ENCODE results near the gene NAT10.

Gene NAT10

DNA sequence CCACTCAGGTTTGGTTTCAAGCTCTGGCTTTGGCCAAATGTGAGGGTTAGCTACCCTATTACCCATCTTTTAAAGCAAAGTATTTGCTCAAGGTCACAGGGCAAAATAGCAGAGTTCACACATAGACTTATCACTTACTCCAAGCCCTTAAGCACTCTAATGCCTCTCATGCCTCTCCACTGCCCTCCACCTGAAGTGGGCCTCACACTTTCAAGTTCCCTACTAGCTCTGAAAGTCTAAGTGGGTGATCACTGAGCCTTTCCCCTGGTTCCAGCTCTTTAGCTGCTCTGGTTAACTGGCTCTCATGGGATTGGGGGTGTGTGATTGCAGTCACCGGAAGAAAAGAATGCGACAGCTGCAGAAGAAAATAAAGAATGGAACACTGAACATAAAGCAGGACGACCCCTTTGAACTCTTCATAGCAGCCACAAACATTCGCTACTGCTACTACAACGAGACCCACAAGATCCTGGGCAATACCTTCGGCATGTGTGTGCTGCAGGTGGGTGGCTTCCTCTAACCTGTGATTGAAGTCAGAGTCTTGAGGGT, 6.4 kb downstream of the NAT10 start:
- DNase-seq (ENCODE audit: low read depth) = no peak

DNA sequence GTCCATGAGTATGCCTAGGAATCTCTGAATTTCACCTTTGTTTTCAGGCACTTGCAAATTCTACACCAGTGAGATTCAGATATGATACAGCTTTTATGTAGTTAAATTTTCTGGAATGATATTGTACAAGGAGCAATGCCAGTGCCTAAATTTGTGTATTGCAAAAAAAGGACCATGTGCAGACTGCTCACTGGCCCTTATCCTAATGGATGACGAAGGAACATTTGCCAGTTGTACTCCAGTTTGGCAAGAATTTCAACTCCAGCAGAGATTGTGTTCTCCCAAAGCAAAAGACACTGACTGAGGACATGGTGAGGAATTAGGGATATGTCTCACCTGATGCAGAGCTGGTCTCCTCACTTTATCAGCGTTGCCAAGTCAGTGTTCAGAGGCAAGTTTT, 8.6 kb downstream of the NAT10 start:
- no peak for DNase-seq (ENCODE audit: low read depth)

DNA sequence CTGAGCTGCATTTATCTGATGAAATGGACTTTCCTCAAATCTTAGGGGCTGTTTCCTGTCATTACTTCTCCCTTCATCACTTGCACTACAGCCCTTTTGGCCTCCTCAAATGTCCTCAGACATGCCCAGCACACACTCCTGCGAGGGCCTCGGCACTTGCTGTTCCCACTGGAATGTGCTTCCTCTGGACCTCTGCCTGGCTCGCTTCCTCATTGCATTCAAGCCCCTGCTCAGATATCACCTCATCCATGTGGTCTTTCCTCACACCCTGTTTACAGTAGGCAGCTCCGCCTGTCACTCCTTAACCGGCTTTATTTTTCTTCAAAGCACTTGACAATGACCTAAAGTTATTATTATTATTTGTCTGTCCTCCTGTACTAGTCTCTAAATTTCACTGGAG, 9.0 kb downstream of the NAT10 start:
- no peak for DNase-seq (ENCODE audit: low read depth)

DNA sequence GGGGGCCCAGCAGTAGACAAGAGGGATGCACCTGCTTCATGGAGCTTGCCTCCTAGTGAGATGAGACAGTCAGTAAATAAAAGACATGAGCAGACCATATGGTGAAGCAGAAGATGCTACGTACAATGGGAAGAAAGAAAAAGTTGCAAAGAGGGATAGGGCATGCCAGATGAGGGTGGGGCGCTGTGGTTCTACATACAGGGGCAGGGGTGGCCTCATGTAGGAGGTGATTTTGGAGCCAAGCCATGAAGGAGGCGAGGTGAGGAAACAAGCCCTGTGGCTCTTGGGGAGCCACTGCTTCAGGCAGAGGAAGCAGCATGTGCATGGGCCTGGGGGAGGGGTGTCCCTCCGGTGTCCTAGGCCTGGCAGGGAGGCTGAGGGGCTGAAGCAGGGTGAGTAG, 15.2 kb downstream of the NAT10 start:
- no peak for DNase-seq (ENCODE audit: low read depth)

DNA sequence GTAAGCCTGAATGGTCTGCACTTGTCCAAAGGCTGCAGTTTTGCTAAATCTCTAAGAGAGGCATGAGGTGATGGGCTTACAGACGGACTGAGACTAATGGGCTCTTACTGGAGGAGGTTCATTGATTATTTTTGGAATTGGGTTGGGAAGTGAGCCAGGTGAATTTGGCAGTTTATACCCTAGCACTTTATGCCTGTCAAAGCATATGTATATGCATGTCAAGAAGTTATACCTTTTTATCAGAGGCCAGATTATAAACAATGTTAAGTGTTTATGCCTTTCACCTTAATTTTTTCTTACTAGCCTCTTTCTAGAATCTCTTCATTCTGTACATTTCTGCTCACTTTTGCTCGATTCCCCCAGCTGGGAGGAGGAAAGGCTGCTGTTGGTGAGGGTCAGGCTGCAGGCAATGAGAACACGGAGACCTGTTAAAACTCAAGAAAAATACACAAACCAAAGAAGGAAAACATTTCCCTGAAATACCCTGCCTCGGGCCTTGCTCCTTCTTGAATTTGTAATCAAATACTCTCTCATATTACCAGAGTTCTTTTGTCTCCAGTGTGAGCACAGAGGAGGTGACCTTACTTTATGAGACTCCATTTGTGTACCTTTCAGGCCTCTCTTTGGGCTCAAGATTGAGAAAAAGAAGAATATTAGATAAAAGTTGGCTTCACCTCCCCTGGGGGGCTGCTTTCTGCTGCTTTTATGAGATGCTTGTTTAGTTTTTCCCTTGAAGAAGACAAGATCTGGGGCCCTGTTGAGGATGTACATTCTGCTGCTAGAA, 19.6 kb downstream of the NAT10 start:
- no peak for DNase-seq (ENCODE audit: low read depth)

DNA sequence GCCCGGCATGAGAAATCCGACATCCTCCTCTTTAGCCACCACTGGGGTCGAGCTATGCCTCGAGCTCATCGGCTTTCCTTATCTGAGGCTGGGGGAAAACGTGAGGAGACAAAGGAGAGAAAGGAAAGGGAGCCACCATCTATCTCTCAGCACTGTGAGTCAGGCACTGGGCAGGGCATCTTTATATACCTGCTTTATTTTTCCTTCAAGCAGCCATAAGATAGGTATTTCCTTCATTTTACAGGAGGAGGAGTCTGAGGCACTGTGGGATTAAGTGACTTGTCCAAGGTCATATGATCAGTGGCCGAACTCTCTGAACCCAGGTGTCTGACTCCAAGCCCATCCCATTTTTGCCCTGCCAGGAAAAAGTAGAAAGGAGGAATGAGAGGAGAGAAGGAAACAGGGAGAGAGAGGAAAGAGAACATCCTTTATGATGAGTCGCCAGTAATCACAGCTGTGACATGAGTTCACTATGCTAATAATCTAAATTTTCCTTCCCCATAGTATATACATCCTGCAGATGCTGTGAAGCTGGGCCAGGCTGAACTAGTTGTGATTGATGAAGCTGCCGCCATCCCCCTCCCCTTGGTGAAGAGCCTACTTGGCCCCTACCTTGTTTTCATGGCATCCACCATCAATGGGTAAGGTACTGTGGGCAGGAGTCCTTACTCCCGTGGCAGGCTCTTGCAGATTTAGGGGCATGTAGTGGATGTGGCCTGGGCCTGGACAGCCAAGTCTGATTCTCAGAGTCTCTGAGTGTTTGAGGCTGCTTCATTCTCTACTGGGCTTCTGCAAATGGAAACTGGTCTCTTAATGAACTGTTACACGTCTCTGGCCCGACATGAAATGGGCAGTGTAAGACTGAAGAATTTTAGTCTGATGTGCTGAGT, 21.8 kb downstream of the NAT10 start:
- DNase-seq (ENCODE audit: low read depth) = no peak

DNA sequence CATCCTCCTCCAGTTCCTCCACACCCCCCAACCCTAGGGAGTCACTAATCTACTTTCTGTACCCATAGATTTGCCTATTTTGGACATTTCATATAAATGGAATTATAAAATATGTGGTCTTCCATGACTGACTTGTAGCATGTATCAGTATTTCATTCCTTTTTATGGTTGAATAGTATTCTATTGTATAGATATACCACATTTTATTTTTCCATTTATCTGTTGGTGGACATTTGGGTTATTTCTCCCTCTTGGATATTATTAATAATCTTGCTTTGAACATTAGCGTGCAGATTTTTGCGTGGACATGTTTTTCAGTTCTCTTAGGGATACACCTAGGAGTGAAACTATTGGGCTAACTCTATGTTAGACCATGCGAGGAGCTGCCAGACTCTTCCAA, 23.4 kb downstream of the NAT10 start:
- DNase-seq (ENCODE audit: low read depth) = no peak

DNA sequence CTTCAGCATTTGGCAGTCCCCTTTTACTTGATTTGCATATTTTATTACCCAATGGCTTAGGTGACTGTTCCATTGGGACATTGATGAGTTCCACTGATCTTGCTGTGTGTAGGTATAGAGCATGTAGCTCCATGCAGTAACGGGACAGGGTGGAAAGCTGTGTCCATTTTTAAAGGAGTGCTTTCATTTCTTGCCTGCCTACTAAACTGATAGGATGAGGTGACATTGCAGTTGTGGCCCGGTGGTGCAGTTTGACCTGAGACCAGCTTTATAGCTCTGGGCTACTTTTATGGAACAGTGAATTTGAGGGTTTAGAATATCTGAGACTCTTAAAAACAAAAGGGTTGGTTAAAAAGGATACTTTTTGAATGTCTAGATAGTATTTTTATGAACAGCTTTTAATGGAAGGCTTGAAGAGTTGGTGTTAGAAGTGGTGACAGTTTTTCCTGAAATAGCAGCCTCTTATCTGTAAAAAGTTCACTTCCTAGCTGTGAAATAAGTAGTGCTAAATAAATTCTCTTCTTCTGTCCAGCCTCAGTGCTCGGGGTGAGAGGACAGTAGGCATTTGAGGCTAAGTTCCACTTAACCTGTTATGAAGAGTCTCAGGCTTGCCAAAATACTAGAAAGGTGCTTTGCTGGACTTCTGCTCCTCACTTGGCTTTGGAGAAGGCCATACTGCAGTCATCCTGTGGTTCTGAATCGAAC, 27.0 kb downstream of the NAT10 start:
- no peak for DNase-seq (ENCODE audit: low read depth)

DNA sequence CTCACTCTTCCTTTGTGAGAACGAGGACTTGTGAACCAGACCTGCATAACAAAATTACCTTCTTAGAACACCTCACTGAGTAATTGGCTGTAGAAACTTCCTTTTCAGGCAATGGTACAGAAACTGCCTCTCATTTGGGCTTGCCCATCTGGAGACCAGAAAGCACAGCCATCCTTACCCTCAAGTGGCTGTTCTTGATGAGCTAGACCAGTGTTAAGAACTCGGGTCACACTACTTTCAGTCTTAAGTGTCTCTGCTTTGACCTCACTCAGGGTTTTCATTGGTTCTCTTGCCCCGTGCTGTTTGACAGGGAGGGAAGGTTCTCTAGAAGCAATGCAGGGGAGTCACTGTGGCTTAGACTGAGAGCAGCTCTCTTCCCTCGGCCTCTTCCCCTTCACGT, 29.3 kb downstream of the NAT10 start:
- no peak for DNase-seq (ENCODE audit: low read depth)

DNA sequence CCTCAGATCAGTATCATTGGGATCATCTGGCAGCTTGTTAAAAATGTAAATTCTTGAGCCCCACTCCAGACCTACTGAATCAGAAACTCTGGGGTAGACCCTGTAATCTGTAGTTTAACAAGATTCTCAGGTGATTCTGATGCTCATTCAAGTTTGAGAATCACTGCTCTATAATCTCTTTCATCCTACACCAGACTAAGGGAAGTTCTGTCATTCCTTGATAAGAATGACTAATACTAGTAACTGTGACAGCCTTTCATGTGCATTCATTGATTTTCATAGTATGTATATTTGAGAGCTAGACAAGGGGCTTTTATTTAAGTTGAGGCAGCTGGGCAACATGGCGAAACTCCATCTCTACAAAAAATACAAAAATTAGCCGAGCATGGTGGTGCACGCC, 30.0 kb downstream of the NAT10 start:
- no peak for DNase-seq (ENCODE audit: low read depth)

DNA sequence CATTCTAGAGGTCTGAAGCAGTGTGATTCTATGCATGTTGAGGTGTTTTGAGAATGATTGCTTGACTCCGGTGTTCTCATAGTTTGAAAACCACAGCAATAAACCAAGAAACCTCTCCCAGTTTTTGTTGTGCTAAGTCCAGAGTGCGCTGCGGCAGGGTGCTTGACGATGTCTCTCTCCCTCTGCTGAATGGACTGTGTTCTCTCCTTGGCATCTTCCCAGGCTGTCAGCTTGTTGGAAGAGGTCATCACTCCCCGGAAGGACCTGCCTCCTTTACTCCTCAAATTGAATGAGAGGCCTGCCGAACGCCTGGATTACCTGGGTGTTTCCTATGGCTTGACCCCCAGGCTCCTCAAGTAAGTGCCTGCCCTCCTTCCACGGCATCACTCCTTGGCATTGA, 31.0 kb downstream of the NAT10 start:
- no peak for DNase-seq (ENCODE audit: low read depth)

DNA sequence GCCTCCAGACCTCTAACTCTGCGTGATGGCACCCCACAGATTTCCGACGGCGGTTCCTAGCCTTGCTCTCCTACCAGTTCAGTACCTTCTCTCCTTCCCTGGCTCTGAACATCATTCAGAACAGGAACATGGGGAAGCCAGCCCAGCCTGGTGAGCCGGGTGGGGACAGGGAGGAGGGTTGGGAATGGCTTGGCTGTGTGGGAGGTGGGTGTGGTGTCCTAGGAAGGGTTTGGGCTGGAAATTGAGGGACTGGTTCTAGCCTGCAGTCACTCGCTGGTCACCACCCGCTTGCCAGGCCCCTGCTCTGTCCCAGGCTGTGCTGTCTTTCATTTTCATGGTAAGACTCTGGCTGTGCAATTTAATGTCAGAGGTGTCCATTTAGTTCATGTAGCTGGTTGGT, 33.9 kb downstream of the NAT10 start:
- DNase-seq (ENCODE audit: low read depth) = no peak

DNA sequence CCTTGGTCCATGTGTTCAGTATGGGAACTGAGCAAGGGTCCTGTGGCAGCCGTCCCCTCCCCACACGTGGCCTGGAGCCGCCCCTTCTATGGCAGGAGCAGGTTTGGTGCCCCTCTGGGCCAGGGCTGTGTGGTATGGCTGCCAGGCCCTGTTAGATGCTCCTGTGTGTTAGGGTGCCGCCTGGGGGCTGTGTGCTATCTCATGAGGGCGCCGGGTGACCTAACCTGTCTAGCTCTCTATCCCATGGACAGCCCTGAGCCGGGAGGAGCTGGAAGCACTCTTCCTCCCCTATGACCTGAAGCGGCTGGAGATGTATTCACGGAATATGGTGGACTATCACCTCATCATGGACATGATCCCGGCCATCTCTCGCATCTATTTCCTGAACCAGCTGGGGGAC, 34.7 kb downstream of the NAT10 start:
- DNase-seq (ENCODE audit: low read depth) = no peak

DNA sequence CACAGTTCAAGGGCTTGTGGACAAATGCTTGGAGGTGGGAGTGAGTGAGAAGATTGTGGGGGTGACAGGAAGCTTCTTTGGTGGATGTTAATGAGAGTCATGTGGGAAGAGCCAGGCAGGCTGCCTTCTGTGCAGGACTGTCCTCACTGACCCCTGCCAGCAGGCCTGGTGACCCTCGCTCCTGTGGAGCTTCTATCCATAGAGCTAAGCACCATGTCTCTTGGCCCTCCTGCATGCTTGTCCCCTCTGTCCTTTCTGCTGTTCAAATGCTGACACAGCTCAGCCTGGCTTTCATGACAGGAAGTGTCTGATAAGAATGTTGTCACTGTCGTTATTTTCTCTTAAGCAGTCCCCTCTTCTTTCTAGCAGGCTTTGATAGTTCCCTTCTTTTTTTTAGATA, 37.6 kb downstream of the NAT10 start:
- DNase-seq (ENCODE audit: low read depth) = no peak

DNA sequence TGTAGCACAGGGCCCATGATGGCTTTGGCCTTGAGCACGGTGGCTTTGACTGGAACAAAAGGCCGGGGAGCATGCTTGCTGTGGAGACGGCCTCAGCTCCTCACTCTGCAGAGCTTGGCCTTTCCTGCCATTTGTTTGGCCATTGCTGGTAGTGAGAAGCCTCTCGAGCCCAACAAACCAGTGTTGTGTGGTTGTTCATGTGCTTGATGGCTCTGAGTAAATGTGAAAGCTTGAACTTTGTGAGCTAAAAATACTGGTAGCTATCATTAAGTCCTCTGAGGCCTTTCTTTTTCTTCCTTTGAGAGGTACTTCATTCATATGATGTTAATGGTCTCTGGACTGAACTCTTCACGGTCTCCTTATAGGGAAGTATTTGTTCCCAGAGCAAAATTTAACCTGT, 39.6 kb downstream of the NAT10 start:
- no peak for DNase-seq (ENCODE audit: low read depth)

DNA sequence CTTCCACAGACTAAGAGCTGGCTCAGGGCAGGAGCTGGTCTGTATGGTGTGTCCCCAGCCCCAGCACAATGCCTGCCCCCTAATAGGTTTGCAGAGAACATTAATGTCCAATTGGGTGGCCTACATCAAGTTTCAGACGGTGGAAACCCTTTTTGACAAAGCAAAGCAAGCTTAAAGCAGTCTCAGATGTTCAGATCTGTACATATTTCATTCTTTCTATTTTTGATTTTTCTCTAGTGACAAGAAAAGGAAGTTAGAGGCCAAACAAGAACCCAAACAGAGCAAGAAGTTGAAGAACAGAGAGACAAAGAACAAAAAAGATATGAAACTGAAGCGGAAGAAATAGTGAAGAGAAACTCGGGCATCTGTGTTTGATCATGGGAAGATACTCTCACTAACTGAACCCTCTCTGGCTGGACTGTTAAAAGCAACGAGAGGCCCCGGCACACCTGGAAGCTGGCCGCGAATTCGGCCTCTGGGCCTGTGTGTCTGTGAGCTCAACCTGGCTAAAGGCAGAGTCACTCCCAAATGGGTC, 40.5 kb downstream of the NAT10 start:
- no peak for DNase-seq (ENCODE audit: low read depth)

DNA sequence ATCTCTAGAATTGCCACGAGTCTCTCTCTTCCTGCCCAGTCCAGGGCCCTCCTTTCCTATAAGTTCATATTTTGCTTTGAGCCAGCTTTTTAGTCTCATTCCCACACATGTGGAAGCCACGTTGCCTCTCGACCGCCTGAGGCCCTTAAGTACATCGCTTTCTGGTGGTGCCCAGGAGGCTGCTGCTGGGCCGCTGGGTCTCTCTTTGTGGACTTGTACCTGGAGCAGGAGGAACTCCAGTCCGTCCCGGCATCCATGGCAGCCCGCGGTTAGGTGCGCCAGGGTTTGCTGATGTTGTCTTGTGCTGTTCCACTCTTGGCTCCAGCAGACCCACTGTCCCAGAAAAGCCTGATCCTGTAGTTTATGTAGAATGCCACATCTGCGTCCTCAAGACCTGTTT, 41.0 kb downstream of the NAT10 start:
- no peak for DNase-seq (ENCODE audit: low read depth)

DNA sequence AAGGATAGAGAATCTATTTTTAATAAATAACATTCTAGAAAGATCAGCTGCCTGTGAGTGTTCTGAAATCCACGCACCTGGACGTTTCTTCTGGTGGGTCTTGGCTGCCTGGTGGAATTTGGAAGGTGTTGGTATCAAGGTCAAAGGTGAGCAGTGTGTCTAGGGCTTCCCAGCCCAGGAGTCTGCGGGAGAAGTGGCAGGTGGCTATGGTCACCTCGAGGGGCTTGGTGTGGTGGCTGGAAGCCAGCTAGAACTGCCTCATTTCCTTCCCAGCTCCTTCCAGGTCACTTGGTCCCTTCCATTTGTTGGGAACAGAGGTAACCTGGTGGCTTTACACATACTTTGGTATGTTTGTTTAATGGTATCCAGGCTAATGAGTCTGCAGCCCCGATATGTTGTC, 41.4 kb downstream of the NAT10 start:
- no peak for DNase-seq (ENCODE audit: low read depth)

DNA sequence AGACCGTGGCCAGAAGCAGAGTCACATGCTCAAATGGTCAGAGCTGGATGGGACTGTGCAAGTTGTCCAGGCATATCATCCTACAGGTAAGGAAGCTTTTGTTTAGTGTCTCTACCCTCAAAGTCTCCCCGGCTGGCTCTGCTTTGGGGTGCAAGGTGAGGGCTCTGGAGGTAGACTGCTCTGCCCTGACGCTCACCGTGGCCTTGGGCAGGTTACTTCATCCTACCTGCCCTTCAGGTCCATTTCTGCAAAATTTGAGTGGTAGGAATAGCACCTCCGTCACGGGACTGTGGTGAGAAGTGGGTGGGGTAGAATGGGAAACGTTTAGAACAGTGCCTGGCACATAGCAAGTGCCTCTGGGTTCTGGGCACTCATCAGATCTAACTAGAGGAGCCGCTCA, 42.2 kb downstream of the NAT10 start:
- no peak for DNase-seq (ENCODE audit: low read depth)

DNA sequence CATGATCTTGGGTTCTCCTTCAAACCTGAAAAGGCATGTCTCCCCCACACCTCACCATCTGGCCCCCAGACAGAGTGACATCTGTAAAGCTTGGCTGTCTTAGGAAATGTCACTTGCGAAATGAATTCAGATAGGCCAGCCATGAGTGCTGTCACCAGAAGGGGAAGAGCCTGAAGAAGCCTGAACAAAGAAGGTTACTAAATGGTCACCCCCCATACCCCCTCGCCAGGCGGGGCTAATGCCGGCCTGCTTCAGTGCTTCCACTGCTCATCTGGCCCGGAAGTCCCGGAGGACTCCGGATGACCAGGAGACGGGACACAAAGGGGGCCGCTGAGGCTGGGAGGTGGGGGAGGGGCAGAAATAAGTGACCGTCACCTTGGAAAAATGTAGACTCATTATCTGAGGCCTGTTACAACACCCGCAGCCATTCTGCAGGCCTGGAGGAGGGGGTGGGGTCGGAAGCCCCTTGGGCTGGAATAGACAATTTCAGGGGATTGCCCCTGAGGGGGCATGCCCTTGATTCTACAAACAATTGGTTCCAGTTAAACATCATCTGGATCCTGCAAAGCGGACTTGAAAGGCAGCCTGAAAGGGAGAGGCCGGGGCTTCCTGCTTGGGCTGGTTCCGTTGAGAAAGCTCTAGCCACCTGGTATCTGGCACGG, 43.2 kb downstream of the NAT10 start:
- DNase-seq (ENCODE audit: low read depth) = no peak

DNA sequence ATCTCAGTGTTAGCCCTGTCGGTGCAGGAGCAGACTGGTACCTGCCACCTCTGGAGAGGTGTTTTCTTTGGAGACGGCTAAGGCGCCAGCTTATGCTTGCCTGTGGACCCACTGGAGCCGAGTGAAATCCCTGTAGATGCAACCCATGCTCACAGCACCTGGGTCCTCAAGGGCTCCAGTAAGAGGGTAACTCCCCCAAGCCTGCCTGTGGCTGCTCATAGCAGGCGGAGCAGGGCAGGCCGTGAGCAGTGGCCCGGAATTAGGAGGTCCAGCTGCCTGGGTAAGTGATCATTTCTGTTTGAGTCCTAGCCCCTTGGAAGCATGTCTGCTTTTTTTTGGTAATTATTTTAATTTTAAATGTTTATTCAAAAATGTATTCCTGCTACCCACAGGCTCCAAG, 43.8 kb downstream of the NAT10 start:
- no peak for DNase-seq (ENCODE audit: low read depth)

DNA sequence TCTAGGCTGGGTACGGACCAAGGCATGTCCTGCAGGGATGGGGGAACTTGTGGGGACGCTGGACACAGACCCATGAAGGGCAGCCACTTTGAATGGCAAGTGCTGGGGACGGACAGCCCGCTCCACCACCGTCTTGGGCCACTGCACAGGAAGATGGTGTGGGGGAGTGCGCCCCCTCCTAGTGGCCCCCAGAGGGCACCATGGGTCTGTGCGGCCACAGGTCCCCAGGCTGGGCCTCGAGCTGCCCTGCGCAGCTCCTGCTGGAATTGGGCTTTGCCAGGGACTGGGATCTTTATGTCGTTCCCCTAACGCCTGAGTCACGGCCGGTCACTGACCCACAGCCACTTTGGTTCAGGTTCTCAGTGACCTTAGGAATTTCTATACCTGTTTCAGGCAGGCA, 44.4 kb downstream of the NAT10 start:
- no peak for DNase-seq (ENCODE audit: low read depth)
